GM12892 (cell line): Measurements from ENCODE around the gene PCDHGB4.

Source experiments
- POLR2A ChIP-seq: IDR thresholded peaks from 2 replicates; pipeline ENCODE4 v1.6.1; 2011; ENCODE audit warnings: low read depth, low read length, control low read depth
- POLR2AphosphoS5 ChIP-seq: IDR thresholded peaks from 2 replicates; pipeline ENCODE4 v1.6.1; 2011; ENCODE audit warnings: low read depth, low read length, control low read depth
- TAF1 ChIP-seq: IDR thresholded peaks from 2 replicates; pipeline ENCODE4 v1.6.1; 2011; ENCODE audit warnings: low read depth, mild to moderate bottlenecking, control low read depth, low read length, borderline replicate concordance

DNA sequence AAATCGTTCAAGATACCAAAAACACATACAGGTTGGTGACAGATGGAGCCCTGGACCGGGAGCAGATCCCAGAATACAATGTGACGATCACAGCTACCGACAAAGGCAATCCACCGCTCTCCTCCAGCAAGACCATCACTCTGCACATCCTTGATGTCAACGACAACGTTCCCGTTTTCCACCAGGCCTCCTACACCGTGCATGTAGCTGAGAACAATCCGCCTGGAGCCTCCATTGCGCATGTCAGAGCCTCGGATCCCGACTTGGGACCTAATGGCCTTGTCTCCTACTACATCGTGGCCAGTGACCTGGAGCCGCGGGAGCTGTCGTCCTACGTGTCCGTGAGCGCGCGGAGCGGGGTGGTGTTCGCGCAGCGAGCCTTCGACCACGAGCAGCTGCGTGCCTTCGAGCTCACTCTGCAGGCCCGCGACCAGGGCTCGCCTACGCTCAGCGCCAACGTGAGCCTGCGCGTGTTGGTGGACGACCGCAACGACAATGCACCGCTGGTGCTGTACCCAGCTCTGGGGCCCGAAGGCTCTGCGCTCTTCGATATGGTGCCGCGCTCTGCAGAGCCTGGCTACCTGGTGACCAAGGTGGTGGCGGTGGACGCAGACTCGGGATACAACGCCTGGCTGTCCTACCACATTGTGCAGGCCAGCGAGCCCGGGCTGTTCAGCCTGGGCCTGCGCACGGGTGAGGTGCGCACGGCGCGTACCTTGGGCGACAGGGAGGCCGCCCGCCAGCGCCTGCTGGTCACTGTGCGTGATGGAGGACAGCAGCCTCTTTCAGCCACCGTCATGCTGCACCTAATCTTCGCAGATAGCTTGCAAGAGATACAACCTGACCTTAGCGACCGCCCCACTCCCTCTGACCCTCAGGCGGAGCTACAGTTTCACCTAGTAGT lies 15.7 kb upstream of the PCDHGB4 start:
- TF ChIP-seq POLR2A (no peak), POLR2AphosphoS5 (no peak), TAF1 (no peak)
